GM18520 (cell line): Measurements from ENCODE around the gene MEN1.

Experiments used
- ATAC-seq: cut with Tn5 transposase; IDR thresholded peaks from one replicate; pipeline ENCODE4 v1.9.1; 2021; ENCODE audit not compliant: unreplicated experiment

MEN1 gene

DNA sequence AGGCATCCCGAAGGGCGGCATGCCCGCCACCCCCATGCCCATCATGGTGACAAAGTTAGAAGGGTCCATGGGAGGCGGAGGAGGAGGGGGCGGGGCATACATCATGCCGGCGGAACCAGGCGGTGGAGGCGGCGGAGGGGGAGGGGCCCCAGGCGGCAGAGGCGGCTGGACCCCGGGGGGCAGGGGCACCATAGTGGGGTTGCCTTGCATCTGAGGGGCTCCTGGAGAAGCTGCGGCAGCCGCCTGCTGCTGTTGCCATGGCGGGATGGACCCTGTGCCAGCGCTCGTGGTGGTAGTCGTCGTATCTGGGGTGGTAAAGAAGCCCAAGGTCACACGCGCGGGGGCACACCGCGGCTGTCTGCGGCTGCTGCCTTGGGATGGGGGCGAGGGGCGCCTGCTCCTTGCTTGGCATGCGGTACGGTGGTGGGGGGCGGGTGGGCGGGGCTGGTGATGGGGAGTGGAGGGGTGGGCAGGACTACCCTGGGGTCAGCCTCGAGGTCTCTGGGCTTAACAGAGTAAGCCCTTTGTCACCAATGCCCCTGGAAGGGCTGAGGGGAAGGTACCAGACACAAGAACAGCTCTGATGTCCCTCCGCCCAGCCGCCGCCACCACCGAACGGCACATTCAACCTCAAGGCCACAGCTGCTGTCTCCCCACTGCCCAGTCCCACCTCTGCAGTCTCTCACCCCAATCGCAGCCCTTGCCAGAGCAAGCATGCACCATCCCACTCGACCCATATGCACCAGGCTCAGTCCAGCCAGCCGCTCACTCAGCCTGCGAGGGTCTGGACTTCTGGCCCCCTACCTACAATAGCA is 44.3 kb downstream of the MEN1 start:
- ATAC-seq, result no peak

GRCh38 chr11:64765291-64765850 is 45.0 kb downstream of the MEN1 start:
- ATAC-seq, result no peak

- ATAC-seq, result no peak
Observed at GRCh38 chr11:64764753-64765152, 45.6 kb downstream of the MEN1 start.

- no peak for ATAC-seq
Observed at GRCh38 chr11:64764040-64764611, 46.2 kb downstream of the MEN1 start.

- no peak for ATAC-seq
Observed at GRCh38 chr11:64763526-64764039, 46.8 kb downstream of the MEN1 start.

DNA sequence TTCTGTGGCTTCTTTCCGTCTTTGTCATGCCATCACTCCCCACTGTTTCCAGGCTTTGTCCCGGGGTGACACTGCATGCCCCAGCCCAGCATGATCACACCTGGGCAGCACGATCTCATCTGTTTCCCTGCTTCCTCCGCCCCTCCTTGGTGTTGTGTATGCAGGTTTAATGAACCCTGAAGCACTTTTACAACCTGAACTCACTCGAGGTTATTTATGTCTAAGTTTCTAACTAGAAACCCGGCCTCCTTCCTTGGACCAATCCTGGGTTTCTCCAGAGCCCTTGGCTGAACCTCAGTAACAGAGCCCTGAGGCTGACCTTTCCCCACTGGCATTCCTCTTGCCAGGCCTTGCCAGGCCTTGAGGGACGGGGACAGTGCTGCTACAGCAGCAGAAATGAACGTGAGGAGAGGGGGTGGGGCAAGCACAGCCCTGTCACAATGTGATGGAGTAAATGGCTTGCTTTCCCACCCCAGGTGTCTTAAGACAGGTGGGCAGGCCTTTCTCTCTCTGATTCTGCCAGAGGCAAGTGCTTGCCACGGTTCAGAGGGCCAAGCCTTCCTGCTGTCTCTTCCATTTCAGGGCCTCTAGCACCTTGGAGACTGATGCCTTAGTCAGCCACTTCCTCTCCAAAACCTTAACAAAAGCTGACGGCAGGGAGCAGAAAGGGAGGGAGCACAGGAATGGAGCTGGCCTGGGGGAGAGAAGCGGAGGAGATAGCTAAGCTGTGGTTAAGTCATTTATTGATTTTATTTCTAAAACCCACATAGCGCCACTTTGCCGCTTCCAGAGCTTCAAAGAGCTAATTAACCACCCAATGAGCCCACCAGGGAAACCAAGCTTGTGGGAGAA is 47.5 kb downstream of the MEN1 start:
- no peak for ATAC-seq

GRCh38 chr11:64762277-64762673 is 48.1 kb downstream of the MEN1 start:
- no peak for ATAC-seq

DNA sequence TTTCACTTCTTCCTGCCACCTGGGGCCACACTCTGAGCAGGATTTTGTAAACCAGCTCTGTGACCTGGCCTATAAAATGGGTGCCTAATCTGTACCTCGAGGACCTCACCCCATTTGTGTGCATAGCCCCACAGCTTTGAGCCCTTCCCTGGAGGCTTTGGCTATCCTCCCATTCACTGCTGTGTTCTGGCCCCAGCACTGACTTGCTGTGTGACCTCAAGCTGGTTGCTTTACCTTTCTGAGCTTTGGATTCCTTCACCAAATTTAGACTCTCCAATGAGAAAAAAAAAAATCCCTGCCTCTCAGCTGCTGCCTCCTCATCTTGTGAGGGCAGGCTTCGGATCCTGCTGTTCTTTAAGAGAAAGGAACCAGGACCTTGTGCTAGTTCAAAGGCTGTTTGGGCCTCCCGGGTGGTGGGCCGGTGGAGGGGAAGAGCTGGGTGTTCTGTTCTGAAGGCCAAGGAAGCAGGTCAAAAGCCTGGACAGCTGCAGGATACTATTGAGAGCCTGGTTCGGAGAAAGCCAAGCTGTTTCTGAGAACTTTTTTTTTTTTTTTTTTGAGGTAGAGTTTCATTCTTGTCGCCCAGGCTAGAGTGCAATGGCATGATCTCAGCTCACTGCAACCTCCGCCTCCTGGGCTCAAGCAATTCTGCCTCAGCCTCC is 49.5 kb downstream of the MEN1 start:
- no peak for ATAC-seq

DNA sequence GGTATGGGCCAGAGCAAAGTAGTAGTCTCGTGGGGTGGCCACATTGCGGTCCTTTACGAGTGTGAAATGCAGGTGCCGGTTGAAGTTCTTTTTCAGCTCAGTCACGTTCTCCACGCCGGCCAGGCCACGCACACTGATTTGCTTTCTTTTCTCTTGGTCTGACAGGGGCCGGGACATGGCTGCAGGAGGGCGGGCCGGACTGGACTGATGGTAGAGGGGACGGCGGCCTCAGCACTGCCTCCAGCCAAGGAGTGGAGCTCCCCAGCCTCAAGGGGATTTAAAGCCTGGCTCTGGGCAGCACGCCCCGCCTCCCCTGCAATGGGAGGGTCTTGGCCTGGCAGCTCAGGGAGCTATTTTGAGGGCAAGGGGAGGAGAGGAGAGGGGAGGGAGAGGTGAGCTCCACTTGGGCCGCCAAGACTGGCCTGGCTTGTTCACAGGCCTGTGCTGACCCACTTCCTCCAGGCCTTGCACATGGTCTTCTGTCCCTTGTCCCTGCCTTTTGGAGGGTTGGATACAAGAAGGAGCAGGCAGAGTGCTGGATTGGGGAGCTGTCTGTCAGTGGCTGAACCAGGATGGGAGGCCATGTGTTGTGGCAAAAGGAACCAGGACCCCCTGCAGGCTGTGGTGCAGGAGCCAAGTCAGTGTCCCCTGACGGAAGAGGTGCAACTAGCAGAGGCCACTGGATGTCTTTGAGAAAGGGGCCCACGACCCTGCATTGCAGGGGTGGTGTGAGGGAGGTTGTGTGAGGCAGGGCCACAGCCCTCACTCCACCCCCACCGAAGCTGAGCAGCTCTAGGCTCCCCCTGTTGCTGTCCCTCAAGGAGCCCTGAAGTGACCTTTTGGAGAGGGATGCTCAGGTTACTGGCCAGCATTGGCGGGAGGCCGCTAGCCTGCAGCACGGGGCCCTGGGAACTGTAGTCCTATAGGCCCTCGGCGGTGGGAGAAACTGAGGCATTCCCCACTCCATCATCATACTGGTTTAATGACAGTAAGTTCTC is 50.3 kb downstream of the MEN1 start, which contains the start of gene PYGM:
Gene PYGM (minus strand): TSS at position 253 of the 998 bp plus-strand sequence. CDS start 76 bp downstream, at position 177.
- no peak for ATAC-seq

- ATAC-seq, result no peak
Observed at GRCh38 chr11:64759131-64759721, 51.1 kb downstream of the MEN1 start.

DNA sequence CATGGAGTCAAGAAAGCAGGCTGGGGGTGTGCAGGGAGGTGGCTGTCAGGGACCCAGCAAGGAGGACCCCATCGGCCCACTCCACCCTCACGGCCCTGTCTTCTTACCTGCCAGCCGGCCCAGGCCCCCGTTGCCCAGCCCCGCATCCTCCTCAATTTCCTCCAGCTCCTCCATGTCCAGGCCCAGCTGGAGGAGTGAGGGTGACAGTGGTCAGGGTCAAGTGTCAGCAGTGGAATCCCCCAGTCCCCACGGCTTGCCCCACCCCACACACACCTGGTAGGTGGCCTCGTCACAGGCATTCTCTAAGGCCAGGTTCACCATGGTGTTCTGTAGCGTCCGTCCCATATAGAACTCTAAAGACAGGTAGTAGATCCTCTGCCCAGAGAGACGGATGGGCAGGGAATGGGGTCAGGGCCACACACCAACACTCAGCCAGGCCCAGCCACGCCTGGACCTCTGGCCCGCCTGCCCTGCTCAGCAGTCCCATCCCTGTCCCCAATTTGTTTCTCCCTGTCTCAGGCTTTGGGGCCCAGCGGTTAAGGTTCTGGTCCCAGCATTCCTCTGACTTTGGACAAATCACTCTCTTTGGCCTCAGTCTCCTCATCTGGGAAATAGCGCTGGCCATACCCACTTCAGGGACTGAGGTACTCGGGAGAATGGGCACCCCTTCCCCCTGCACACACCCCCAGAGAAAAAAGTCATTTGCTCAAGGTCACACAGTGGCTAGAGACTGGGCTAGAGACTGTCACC is 51.8 kb downstream of the MEN1 start:
- no peak for ATAC-seq

GRCh38 chr11:64757549-64758329 is 52.6 kb downstream of the MEN1 start:
- no peak for ATAC-seq

GRCh38 chr11:64755681-64756361 is 54.5 kb downstream of the MEN1 start:
- ATAC-seq, result no peak

- no peak for ATAC-seq
Observed at GRCh38 chr11:64754919-64755662, 55.3 kb downstream of the MEN1 start.

DNA sequence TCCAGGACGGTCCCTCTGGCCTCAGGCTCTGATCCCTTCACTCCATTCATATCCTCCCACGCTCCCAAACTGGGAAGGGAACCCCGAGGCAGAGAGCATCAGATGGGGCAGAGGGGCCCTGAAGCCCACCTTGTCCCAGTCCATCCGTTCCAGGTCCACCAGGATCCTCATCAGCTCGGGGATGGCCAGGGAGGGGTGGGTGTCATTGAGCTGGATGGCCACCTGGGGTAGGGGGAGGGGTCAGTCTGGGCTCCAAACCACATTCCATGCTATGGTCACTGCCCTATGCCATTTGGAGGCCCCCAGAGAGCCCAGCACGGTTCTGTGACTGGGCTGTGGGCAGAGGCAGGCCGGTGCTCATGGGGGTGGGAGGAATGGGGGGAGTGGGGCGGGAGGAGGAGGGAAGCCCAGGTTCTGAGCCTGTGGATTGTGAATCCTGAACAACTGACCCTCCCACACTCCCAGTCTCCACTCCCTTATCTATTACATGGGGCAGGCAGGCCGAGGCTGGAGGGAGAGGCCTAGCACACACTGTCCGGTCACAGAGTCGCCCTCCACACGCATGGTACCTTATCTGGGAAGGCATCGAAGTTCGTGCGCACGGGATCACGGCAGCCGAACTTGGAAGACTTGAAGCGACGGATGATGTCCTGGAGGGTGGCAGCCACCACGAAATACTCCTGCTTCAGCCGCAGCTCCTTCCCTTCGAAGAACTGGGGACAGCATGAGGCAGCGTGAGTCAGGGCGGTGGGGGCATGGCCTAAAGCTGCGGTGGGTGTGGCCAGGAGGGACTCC is 56.0 kb downstream of the MEN1 start:
- no peak for ATAC-seq
